HepG2 (cell line): ENCODE measurements around the gene TJP1. TPM values are rescaled to one million over a fixed set of nuclear protein-coding genes. Genes with fewer than 3 reads are reported as not detected.
A peak's percentile ranks its signal among the peaks of the same experiment; 100 is the strongest.

Experiments
- BCL3 ChIP-seq: sonication (generic); formaldehyde crosslinking; IDR thresholded peaks from 2 replicates; pipeline ENCODE4 v1.5.1; 2020; ENCODE audit warnings: mild to moderate bottlenecking, missing genetic modification reagents, moderate library complexity
- CBX5 ChIP-seq: sonication (generic); formaldehyde crosslinking; IDR thresholded peaks from 2 replicates; pipeline ENCODE4 v1.4.0; 2020; ENCODE audit warnings: missing genetic modification reagents, borderline replicate concordance
- CREM ChIP-seq, 2 experiments: sonication (generic) in 1 of 2; formaldehyde crosslinking in 1 of 2; IDR thresholded peaks; 2 replicates each; pipeline versions ENCODE4 v1.4.0 to v1.6.1; 2016 to 2020; ENCODE audit warnings: antibody characterized with exemption in 1 of 2, mild to moderate bottlenecking in 1 of 2, missing genetic modification reagents in 1 of 2
- ETV6 ChIP-seq: sonication (generic); formaldehyde crosslinking; conservative IDR thresholded peaks from 2 replicates; pipeline ENCODE4 v1.4.0; 2020; ENCODE audit warnings: missing genetic modification reagents
- GABPA ChIP-seq, 2 experiments: IDR thresholded peaks; 2 replicates each; pipeline ENCODE4 v1.6.1; 2011 to 2016; ENCODE audit warnings: low read depth in 2 of 2, low read length in 1 of 2, missing biosample characterization in 1 of 2, missing genetic modification characterization in 1 of 2
- HNRNPUL1 ChIP-seq: fragments of 200-400 bp; formaldehyde crosslinking; IDR thresholded peaks from 2 replicates; pipeline ENCODE4 v1.6.1; 2017; ENCODE audit warnings: low read depth, mild to moderate bottlenecking, low read length, moderate library complexity
- MAFK ChIP-seq, 2 experiments: IDR thresholded peaks in 1 of 2; conservative IDR thresholded peaks in 1 of 2; 2 replicates each; pipeline ENCODE4 v1.6.1; 2011; ENCODE audit warnings: improper control_type of control experiment in 2 of 2, low read length in 2 of 2
- MATR3 ChIP-seq: sonication (generic); formaldehyde crosslinking; IDR thresholded peaks from 2 replicates; pipeline ENCODE4 v1.4.0; 2020; ENCODE audit warnings: missing genetic modification reagents
- MAX ChIP-seq: IDR thresholded peaks from 2 replicates; pipeline ENCODE4 v1.6.1; 2012; ENCODE audit warnings: inconsistent platforms
- SOX13 ChIP-seq, 3 experiments: fragments of 450-650 bp in 1 of 3; sonication (generic) in 1 of 3; formaldehyde crosslinking in 1 of 3; IDR thresholded peaks in 2 of 3; conservative IDR thresholded peaks in 1 of 3; 2 replicates each; pipeline versions ENCODE4 v1.5.0 to v1.6.1; 2016 to 2020; ENCODE audit warnings: antibody characterized with exemption in 1 of 3, mild to moderate bottlenecking in 1 of 3, missing compliant biosample characterization in 1 of 3, missing genetic modification reagents in 1 of 3, moderate library complexity in 1 of 3
- TCF7L2 ChIP-seq: IDR thresholded peaks from 2 replicates; pipeline ENCODE4 v1.6.1; 2011; ENCODE audit warnings: mild to moderate bottlenecking, low read depth, low read length, moderate library complexity
- TFDP1 ChIP-seq: IDR thresholded peaks from 2 replicates; pipeline ENCODE4 v1.6.1; 2016; ENCODE audit warnings: missing compliant biosample characterization, missing genetic modification reagents, borderline replicate concordance
- TOPORS ChIP-seq: sonication (generic); formaldehyde crosslinking; IDR thresholded peaks from 2 replicates; pipeline ENCODE4 v1.8.0; 2023; ENCODE audit warnings: mild to moderate bottlenecking, missing genetic modification reagents
- ZBTB1 ChIP-seq: sonication (generic); formaldehyde crosslinking; IDR thresholded peaks from 2 replicates; pipeline ENCODE4 v1.4.0; 2020; ENCODE audit warnings: missing genetic modification reagents, borderline replicate concordance
- ZBTB2 ChIP-seq: sonication (generic); formaldehyde crosslinking; IDR thresholded peaks from 2 replicates; pipeline ENCODE4 v1.8.0; 2022; ENCODE audit warnings: low read depth, missing genetic modification reagents
- ZFP91 ChIP-seq: sonication (generic); formaldehyde crosslinking; IDR thresholded peaks from 2 replicates; pipeline ENCODE4 v1.9.0; 2022; ENCODE audit warnings: missing genetic modification reagents, mild to moderate bottlenecking, borderline replicate concordance
- ZKSCAN1 ChIP-seq: fragments of 150-350 bp; IDR thresholded peaks from 2 replicates; pipeline ENCODE4 v1.6.1; 2014; ENCODE audit warnings: low read length
- ZNF124 ChIP-seq: sonication (generic); formaldehyde crosslinking; IDR thresholded peaks from 2 replicates; pipeline ENCODE4 v1.4.0; 2020; ENCODE audit warnings: missing genetic modification reagents
- ZNF317 ChIP-seq: sonication (generic); formaldehyde crosslinking; IDR thresholded peaks from 2 replicates; pipeline ENCODE4 v1.5.0; 2020; ENCODE audit warnings: mild to moderate bottlenecking, missing genetic modification reagents
- ZNF33B ChIP-seq: sonication (generic); formaldehyde crosslinking; IDR thresholded peaks from 2 replicates; pipeline ENCODE4 v1.5.1; 2020; ENCODE audit warnings: mild to moderate bottlenecking, missing genetic modification reagents
- ZNF720 ChIP-seq: sonication (generic); formaldehyde crosslinking; IDR thresholded peaks from 2 replicates; pipeline ENCODE4 v1.4.0; 2020; ENCODE audit warnings: missing genetic modification reagents
- ZSCAN20 ChIP-seq: sonication (generic); formaldehyde crosslinking; IDR thresholded peaks from 2 replicates; pipeline ENCODE4 v1.4.0; 2020; ENCODE audit warnings: missing genetic modification reagents, mild to moderate bottlenecking, borderline replicate concordance
- polyA plus RNA-seq, 8 experiments: library from polyadenylated mRNA; depleted of rRNA in 3 of 8; stranded (reverse) in 7 of 8; unstranded in 1 of 8; fragments of >200 nt; fragmentation: Illumina TruSeq in 4 of 8; extraction: Trizol in 4 of 8; gene quantifications; 2 replicates each; pipeline versions ENCODE4 v1.2.1 to v1.2.3, GENCODE V29; 2011 to 2016; ENCODE audit warnings: low read depth in 4 of 8, missing spikeins in 1 of 8, mixed read lengths in 1 of 8; ENCODE audit not compliant: insufficient read depth in 1 of 8
- total RNA-seq, 5 experiments: library from RNA; depleted of rRNA; stranded (reverse); fragments of >200 nt; fragmentation: Illumina TruSeq; extraction: Trizol; gene quantifications; 2 replicates each; pipeline ENCODE4 v1.2.3, GENCODE V29; 2016; ENCODE audit warnings: low read depth in 1 of 5

TJP1 gene
- total and polyA plus RNA-seq, 2 of the 13 experiments (the other 11 are each of a cell fraction or from before 2014, with no cell fraction given): 25.9 to 27.1 TPM

- TF ChIP-seq TFDP1 (no peak; the same call in 1 of the 2 replicates), ZFP91 (CRISPR knock-in tag) (no peak; the same call in 1 of the 2 replicates), ZNF720 (CRISPR knock-in tag) (no peak), TOPORS (CRISPR knock-in tag) (no peak), MATR3 (CRISPR knock-in tag) (no peak), GABPA (IDR thresholded peaks at IDR 0.05; ENCODE audit: low read depth, low read length) (no peak), GABPA (CRISPR knock-in tag; IDR thresholded peaks at IDR 0.05; ENCODE audit: low read depth) (no peak), MAFK (conservative IDR thresholded peaks at IDR 0.05 in 1 of 2, IDR thresholded peaks at IDR 0.05 in 1 of 2; ENCODE audit: low read length in 2 of 2) (no peak), ZBTB1 (no peak), ZKSCAN1 (no peak), MAX (peak; percentile 7; the same call in 1 of the 2 replicates), ZSCAN20 (CRISPR knock-in tag) (no peak), ZNF124 (CRISPR knock-in tag) (no peak), BCL3 (no peak), ZNF33B (CRISPR knock-in tag) (0 out of 2 replicates have a peak, but pooled peaks have one; percentile 64), ZBTB2 (no peak), SOX13 (IDR thresholded peaks at IDR 0.05) (no peak), SOX13 (CRISPR knock-in tag; conservative IDR thresholded peaks at IDR 0.05 in 1 of 2, IDR thresholded peaks at IDR 0.05 in 1 of 2) (no peak), CREM (IDR thresholded peaks at IDR 0.05) (no peak), CREM (CRISPR knock-in tag; IDR thresholded peaks at IDR 0.05) (no peak), TCF7L2 (no peak), ETV6 (CRISPR knock-in tag) (no peak), HNRNPUL1 (no peak), ZNF317 (no peak), CBX5 (no peak)
Observed at GRCh38 chr15:29674661-29675533, 147.4 kb downstream of the TJP1 start (continued).
